ENCODE measurements around the gene IRF2BPL. TPM values are rescaled to one million over a fixed set of nuclear protein-coding genes. Genes with fewer than 3 reads are reported as not detected.

The IRF2BPL gene
- polyA plus RNA-seq, 1 donor (not counting 4 experiments of a cell fraction or from before 2014, with no cell fraction given): 5.6 TPM

DNA sequence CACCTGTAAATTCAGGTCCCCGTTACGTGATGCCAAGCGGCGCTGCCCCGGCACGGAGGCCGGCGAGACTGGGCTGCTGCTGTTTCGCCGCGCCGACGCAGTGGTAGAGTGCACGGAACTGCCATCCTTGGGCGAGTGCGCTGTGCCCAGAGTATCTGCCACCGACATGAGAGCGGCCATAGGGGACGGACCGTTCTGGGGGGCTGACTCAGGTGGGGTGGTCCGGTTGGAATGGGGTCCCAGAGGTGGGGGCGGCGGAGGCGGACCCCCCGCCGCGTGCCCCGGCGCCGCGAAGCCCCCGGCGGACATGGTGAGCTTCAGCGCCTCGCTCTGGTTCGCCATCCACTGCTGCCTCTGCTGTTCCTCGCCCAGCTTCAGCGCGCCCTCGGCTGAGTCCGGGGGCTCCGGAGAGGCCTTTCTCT lies 2.8 kb downstream of the IRF2BPL start:
- Histone ChIP-seq H3K36me3 (ENCODE audit: control insufficient read depth in 2 of 2, extremely low read depth in 1 of 2, insufficient read depth in 2 of 2, low read length in 2 of 2) (peaks cover 2 to 7% of the 10 kb centered on the region in 2 experiments), H3K9ac (ENCODE audit: control insufficient read depth, extremely low read depth, insufficient read depth, low read length) (peak overlapping the region; percentile 87), H3K4me2 (ENCODE audit: control insufficient read depth, extremely low read depth, insufficient read depth, low read depth, low read length) (peak overlapping the region; percentile 100), H4K20me1 (ENCODE audit: control insufficient read depth, extremely low read depth, insufficient read depth, low read length) (no peaks in the 10 kb centered on the region), H3K27ac (ENCODE audit: control insufficient read depth, insufficient read depth, low read length) (peak overlapping the region; percentile 93), H3K27me3 (ENCODE audit: control insufficient read depth, extremely low read depth, insufficient read depth, low read length) (no peaks in the 10 kb centered on the region), H3K9me3 (ENCODE audit: control insufficient read depth, low read depth, low read length) (no peaks in the 10 kb centered on the region), H3K4me1 (ENCODE audit: control insufficient read depth, extremely low read depth, insufficient read depth, low read length) (peaks cover 38% of the 10 kb centered on the region), H3K79me2 (ENCODE audit: control insufficient read depth, insufficient read depth, low read length) (peaks cover 36% of the 10 kb centered on the region), H3K4me3 (ENCODE audit: control insufficient read depth in 2 of 3, extremely low read depth in 1 of 3, insufficient read depth in 2 of 3, low read depth in 1 of 3, low read length in 3 of 3) (peak overlapping the region; percentile 76 to 81 (median 78)), H3K9me1 (ENCODE audit: control insufficient read depth, extremely low read depth, insufficient read depth, low read length) (no peaks in the 10 kb centered on the region), H2AFZ (ENCODE audit: control insufficient read depth, low read length) (no peak overlapping the region)
- dilution Hi-C loops (cut with MboI; ENCODE audit: extremely low pct_ligation_motif_present, low sequenced_read_pairs): no loop called here
- TF ChIP-seq EZH2 (IDR thresholded peaks at IDR 0.05; ENCODE audit: low read length): no peak
- TF ChIP-seq, protein P1, sequence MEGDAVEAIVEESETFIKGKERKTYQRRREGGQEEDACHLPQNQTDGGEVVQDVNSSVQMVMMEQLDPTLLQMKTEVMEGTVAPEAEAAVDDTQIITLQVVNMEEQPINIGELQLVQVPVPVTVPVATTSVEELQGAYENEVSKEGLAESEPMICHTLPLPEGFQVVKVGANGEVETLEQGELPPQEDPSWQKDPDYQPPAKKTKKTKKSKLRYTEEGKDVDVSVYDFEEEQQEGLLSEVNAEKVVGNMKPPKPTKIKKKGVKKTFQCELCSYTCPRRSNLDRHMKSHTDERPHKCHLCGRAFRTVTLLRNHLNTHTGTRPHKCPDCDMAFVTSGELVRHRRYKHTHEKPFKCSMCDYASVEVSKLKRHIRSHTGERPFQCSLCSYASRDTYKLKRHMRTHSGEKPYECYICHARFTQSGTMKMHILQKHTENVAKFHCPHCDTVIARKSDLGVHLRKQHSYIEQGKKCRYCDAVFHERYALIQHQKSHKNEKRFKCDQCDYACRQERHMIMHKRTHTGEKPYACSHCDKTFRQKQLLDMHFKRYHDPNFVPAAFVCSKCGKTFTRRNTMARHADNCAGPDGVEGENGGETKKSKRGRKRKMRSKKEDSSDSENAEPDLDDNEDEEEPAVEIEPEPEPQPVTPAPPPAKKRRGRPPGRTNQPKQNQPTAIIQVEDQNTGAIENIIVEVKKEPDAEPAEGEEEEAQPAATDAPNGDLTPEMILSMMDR (optimal IDR thresholded peaks at IDR 0.05 in 1 of 3, IDR thresholded peaks at IDR 0.05 in 1 of 3, conservative IDR thresholded peaks at IDR 0.05 in 1 of 3; ENCODE audit: extremely low read depth in 1 of 3, insufficient read depth in 2 of 3, low read length in 3 of 3): no peak
- DNase-seq (ENCODE audit: low read depth, low spot score) (no peak), FAIRE-seq (no peak)

DNA sequence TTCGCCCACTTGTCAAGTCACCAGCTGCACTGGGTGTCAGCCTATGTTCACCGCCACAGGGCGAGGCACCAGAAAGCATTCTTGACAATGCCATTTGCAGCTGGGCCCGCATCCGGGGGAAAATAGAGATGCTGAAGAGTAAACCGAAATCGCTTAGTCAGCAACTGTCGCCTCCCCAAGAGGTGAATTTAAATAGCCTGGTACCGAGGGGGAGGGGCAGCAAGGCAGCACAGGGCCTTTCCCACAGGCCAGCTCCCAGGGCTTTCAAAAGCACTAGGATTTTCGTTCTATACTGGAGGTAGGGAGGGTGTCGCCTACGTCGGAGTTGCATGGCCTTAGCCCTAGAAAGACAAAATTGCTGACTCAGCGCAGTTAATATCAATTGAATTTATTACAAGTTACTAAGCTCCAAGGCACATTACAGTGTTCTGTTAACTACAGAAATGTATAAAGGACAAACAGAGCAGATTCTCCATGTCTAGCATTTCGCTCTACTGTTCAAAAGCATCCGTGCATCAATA lies 4.3 kb downstream of the IRF2BPL start:
- peaks cover 36% of the 10 kb centered on the region for H3K79me2 ChIP-seq (ENCODE audit: control insufficient read depth, insufficient read depth, low read length)
- no peak for FAIRE-seq

More for the DNA sequence above, 4.3 kb downstream of the IRF2BPL start:
- TF ChIP-seq, protein P1 (optimal IDR thresholded peaks at IDR 0.05 in 1 of 3, IDR thresholded peaks at IDR 0.05 in 1 of 3, conservative IDR thresholded peaks at IDR 0.05 in 1 of 3; ENCODE audit: extremely low read depth in 1 of 3, insufficient read depth in 2 of 3, low read length in 3 of 3): no peak
- Histone ChIP-seq H4K20me1 (ENCODE audit: control insufficient read depth, extremely low read depth, insufficient read depth, low read length) (no peaks in the 10 kb centered on the region), H3K9me3 (ENCODE audit: control insufficient read depth, low read depth, low read length) (no peaks in the 10 kb centered on the region), H3K4me2 (ENCODE audit: control insufficient read depth, extremely low read depth, insufficient read depth, low read depth, low read length) (peak overlapping the region; percentile 100), H3K4me3 (ENCODE audit: control insufficient read depth in 2 of 3, extremely low read depth in 1 of 3, insufficient read depth in 2 of 3, low read depth in 1 of 3, low read length in 3 of 3) (peak overlapping the region; percentile 76 to 82 (median 78)), H3K9ac (ENCODE audit: control insufficient read depth, extremely low read depth, insufficient read depth, low read length) (peak overlapping the region; percentile 87), H3K36me3 (ENCODE audit: control insufficient read depth in 2 of 2, extremely low read depth in 1 of 2, insufficient read depth in 2 of 2, low read length in 2 of 2) (peaks cover 2 to 7% of the 10 kb centered on the region in 2 experiments), H3K27ac (ENCODE audit: control insufficient read depth, insufficient read depth, low read length) (peak overlapping the region; percentile 72), H2AFZ (ENCODE audit: control insufficient read depth, low read length) (no peak overlapping the region), H3K9me1 (ENCODE audit: control insufficient read depth, extremely low read depth, insufficient read depth, low read length) (no peaks in the 10 kb centered on the region), H3K27me3 (ENCODE audit: control insufficient read depth, extremely low read depth, insufficient read depth, low read length) (no peaks in the 10 kb centered on the region), H3K4me1 (ENCODE audit: control insufficient read depth, extremely low read depth, insufficient read depth, low read length) (peaks cover 31% of the 10 kb centered on the region)
- dilution Hi-C loops (cut with MboI; ENCODE audit: extremely low pct_ligation_motif_present, low sequenced_read_pairs): no loop called here
- DNase-seq (ENCODE audit: low read depth, low spot score): no peak
